GM19035 (cell line): ENCODE measurements around the gene TMEM269.
A peak's percentile ranks its signal among the peaks of the same experiment; 100 is the strongest.
"Not testable (repeated sequence)": the region's sequence is repeated elsewhere in the genome, so short reads cannot be mapped to it uniquely, and the experiment has no call there.

Source experiments
- ATAC-seq: cut with Tn5 transposase; IDR thresholded peaks from one replicate; pipeline ENCODE4 v1.9.1; 2021; ENCODE audit not compliant: unreplicated experiment

The TMEM269 gene

DNA sequence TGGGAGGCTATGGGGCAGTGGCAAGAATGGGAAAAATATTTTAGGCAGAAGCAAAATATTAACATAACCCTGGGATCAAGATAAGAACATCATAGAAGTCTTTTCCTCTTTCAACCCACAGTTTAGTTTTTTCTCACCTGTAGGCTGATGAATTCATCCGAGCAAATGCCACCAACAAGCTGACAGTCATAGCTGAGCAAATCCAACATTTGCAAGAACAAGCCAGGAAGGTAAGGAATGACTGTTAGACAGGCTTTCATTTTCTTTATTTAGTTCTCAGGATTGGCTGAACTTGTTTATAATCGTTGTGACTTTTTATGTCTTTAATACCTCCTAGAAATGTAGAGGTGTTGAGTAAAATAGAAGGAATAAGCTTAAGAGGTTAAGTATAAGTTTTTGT, 11.4 kb upstream of the TMEM269 start:
- no peak for ATAC-seq

DNA sequence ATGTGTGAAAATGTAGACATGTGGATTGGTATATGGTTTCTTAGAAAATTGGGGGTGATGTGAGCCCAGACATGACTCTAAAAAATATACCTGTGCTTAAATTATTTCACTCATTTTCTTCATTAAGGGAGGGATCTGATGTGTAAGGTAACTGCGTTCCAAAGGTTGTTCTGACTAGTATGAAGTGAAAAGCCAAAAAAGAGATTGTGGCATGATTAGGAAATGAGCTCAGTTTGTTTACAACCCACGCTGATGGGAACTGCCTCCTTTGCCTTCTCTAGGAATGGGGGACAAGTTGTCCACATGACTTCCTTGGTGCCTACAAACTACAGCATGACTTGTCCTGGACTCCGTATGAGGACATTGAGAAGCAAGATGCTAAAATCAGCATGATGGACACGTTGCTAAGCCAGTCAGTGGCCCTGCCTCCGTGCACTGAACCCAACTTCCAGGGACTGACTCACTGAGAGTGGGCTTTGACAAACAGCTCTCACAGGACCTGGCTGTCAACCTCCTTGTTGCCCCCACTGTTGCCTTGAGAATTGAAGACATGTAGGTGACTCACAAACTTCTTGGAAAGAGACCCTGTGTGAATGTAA, 9.8 kb upstream of the TMEM269 start:
- no peak for ATAC-seq

DNA sequence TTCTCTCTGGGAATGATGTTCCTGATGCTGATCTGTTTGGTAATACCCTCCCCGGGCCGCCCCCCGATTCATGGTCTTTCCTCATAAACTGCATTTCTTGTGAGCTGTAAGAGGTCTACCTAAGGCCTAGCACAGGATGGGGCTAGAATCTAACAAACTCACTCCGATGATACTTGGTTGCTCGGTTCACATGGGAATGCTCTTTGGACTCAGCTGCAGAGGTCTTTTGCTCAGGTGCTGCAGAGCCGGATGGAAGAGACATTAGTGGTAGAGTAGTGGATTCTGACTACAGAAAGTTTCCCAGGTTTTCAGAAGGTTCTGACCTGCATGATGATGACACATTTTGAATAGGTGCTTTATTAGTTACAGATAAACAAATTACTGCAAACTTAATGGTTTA, 8.3 kb upstream of the TMEM269 start:
- ATAC-seq = no peak

DNA sequence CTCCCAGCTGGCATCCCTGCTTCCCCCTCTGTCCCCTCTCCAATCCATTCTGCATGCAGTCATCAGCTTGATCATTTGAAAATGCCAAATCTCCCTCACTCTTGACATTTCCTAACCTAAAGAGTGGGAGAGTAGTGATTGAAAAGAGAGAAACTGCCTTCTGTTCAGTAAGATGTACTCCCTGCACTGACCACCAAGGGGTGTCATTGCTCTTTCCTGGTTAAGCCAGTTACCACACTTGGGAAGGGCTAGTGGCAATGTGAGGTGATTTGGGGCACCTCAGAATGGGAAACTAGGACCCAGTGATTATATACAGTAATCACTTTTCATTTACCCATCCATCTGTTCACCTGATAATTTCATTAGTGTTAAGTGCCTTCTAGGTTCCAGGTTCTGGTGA, 6.9 kb upstream of the TMEM269 start:
- ATAC-seq = no peak

DNA sequence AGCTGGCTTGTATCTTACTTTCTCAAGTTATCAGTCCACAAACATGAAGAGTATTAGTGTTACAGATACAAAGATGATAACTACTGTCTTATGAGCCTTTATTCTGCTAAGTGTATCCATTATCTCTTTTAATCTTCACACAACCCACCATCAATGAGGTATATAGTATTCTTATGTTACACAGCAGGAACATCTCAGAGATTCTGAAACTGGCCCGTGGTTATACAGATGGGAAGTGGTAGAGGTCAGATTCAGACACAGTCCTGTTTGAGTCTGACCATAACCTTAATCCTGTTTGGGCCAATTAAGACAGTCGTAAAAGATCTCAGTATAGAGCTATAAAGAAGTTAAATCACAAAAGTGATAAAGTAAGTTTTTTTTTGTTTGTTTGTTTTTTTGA, 5.1 kb upstream of the TMEM269 start:
- ATAC-seq = no peak

DNA sequence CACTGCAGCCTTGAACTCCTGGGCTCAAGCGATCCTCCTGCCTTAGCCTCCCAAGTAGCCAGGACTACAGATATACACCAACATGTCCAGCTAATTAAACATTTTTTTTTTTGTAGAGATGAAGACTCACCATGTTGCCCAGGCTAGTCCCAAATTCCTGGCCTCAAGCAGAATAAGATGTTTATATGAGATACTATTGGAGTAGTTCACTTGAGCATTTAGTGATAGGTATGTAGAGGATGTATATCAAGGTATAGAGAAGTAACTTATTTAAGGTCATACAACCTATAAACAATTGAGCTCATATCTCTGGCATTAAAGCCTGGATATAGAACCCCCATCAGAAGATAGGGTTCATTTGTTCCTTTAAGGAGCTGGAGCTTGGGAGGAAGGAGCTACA, 4.6 kb upstream of the TMEM269 start:
- ATAC-seq = no peak

DNA sequence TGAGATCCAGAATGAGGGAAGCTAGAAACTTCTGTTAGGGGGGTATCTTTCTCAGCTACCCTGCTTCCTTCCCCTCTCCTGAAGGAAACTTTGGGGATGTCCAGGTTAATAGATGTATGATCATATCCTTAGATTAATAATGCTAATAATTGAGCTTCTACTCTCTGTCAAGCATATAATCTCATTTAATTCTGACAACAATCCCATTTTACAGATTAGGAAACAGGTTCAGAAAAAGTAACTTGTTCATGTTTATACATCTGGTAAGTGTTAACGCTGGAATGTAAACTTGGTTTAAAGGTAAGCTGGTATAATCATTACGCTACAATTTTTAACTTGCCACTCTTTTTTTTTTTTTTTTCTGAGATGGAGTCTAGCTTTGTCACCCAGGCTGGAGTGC, 1.7 kb upstream of the TMEM269 start:
- no peak for ATAC-seq

DNA sequence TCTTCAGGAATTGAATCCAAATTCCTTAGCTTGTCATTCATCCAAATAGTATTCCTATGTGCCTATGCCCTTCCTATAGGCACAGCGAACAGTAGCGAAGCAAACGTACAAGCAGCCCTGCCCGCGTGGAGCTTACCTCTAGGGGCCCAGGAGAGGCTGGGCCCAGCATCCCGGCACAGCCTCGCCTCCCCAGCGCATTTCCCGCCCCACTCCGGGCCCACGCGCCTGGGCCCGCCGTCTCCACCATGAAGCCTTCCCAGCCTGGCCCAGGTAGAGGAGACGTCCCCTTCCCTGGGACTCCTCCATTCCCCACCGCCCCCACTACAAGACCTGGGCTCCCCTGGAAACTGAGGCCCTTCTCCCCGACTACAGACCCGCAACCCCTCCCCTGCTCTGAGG, 245 bp upstream of the TMEM269 start:
- no peak for ATAC-seq

DNA sequence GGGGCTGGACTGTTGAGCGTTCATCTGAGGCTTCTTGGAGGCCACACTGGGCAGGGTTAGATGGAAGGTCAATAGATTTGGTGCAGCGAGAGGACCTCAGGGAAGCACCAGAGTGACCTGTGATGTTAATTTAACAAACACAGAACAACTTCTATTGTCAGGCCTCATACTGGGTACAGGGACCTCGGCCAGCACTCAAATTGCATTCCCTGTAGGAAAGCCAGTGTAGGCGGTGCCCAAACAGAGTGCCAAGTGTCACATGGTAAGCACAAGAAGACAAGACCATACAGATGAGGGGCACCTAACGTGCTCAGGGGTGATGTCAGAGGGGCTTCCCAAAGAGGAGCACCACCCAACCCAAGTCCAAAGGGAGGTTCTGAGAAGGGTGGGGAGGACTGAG, 1.3 kb downstream of the TMEM269 start:
- no peak for ATAC-seq

DNA sequence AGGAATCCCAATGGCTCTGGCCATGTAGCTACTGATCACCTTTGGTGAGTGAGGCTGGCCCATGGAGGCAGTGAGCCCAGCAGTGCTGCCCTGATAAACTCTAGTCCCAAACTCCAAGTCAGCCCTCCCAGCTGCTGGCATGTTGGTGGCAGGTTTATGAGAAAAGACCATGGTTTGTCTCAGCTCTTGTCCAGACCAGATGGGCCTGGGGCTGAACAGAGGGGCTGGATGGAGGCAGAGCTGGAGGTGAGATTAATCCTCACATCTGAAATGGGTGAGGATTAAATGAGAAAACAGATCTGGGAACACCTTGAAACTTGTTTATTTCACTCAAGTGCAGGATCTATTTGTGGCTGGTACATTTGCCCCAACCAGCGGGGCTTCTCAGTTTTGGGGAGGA, 3.2 kb downstream of the TMEM269 start:
- no peak for ATAC-seq

DNA sequence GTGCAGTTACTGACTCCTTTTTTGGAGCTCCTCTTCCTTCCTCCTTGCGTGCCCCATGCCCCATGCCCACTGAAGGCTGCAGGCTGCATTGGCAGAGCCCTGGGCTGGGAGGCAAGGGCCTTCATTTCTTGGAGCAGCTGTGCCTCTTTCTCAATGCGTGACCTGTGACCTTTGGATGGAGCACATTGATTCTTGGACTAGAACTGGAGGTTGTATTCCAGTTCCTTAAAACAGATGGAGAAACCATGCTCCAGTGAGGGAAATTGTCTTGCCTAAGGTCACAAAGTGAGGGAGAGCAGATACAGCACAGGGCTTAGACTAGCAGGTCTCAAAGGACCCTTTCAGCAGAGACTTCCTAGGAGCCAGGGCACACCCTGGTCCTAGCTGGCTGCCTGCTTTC, 9.0 kb downstream of the TMEM269 start:
- ATAC-seq = no peak

DNA sequence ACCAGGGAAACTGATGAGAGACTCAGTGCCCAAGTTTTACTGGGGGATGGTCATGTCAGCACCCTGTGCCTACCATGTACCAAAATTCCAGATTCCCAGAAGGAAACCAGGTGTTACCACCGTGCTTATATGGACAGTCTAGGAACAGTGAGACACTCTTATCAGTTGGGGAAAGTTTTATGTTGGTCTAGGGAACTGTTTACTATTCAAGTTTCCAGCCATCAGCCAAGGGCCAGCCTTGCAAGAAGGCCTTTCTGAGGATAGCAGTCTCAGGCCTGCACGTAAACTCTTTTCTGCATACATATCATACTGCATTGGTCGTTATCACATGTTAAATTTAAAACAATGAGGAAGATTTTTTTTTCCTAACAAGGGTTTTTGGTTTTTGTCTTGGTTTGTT, 12.6 kb downstream of the TMEM269 start:
- no peak for ATAC-seq

DNA sequence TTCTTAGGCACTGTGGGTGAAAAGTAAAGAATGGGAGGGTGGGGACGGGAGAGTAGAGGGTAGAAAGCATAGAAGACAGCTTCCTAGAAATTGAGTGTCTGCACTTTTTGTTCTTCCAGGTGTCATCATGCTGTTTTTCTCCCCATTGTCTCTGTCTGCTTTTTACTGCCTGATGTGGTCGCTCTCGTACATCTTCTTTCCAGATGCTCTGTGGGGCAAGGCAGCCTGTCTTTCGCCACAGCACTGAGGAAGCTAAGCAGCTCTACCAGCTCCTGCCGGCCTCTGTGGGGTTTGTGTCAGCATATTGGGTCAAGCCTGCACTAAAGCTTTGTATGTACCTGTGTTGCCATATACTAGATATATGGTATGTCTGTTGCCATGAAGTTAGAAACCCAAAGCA, 13.2 kb downstream of the TMEM269 start:
- ATAC-seq = no peak

DNA sequence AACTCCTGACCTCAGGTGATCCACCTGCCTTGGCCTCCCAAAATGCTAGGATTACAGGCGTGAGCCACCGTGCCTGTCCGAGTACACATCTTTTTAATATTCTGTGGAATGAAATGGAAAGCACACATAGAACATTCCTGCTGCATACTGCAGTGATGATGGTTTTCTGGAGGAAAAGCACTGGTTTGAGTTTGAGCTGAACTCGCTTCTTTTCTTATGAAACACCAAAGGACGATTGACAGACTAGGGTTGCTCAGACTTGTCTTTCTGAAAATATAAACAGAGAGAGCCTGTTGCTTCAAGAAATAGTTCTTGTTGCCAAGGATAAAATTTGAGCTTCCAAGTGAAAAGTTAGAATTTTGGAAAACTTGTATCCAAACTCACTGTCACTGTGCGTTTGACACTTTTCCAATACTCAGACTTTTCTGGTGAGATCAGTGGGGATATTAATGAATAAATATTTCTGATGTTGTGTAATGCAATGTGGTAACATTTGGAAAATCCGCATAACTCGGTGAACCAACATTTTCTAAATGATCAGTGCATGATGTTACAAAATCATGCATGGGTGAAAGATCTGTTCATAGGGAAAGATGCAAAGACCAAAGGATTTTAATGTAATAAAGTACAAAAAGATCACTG, 17.2 kb downstream of the TMEM269 start:
- no peak for ATAC-seq

DNA sequence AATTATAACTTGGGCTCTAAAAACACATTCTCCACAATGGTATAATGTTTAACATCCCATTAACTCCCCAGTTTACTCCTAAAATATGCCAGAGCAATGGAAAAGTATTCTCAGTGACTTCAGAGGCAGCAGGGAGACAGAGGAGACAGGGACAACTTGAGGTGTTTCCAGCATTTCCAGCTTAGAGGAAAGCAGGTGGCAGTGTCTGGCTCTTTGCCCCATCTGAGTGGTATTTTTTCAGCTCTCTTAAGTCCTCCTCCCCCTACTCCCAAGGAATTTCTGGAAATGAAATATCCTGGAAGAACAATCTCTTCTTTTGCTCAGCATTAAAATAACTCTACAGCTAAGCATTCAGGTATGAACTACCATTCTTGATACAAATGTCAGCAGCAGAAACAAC, 21.4 kb downstream of the TMEM269 start:
- ATAC-seq = no peak

DNA sequence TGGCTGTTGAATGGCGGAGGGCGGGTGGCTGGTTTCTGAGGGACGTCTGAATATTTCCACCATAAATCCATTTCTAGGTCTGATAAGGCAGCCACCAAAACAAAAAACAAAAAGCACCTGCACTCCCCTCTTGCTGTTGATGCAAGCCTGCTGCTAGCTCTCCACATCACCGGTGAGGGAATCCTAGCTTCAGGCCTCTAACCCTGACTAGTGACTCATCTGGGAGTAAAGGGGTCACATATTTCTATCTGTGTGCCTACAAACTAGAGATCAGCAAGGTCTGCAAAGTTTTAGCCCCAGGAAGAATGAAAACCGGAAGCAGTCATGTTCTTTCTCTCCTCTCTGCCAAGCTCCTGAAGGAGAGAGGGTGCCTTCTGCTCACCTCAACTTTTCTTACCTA, 21.8 kb downstream of the TMEM269 start:
- ATAC-seq = no peak

DNA sequence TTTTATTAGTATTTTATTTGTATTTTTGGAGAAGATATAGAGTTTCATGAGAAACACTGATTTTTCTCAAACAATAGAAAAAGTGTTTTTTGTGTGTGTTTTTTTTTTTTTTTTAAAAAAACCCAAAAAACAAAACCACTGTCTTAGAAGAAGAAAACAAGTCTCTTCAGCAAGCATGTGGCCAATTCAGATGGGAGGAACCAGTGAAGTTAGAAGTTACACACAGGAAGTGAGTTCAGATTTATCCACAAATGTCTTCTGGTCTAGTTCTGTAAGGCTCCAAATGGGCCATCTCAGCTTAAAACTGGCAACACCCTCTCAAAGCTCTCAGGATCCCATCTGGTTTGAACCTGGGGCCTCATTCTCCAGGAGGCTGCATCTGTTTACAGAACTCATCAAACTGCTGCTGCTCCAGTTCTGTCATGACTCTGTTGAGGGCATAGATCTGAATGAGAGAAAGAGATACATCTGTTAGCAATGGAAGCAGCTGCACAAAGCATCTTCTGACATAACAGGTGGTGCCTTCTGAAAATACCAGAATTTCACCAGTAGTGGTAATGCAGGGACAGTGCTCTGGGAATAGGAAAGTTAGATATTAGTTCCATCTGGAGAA, 22.4 kb downstream of the TMEM269 start:
- no peak for ATAC-seq

DNA sequence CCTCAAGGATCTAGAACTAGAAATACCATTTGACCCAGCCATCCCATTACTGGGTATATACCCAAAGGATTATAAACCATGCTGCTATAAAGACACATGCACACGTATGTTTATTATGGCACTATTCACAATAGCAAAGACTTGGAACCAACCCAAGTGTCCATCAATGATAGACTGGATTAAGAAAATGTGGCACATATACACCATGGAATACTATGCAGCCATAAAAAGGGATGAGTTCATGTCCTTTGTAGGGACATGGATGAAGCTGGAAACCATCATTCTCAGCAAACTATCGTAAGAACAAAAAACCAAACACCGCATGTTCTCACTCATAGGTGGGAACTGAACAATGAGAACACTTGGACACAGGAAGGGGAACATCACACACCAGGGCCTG, 30.0 kb downstream of the TMEM269 start:
- ATAC-seq = not testable (repeated sequence)

DNA sequence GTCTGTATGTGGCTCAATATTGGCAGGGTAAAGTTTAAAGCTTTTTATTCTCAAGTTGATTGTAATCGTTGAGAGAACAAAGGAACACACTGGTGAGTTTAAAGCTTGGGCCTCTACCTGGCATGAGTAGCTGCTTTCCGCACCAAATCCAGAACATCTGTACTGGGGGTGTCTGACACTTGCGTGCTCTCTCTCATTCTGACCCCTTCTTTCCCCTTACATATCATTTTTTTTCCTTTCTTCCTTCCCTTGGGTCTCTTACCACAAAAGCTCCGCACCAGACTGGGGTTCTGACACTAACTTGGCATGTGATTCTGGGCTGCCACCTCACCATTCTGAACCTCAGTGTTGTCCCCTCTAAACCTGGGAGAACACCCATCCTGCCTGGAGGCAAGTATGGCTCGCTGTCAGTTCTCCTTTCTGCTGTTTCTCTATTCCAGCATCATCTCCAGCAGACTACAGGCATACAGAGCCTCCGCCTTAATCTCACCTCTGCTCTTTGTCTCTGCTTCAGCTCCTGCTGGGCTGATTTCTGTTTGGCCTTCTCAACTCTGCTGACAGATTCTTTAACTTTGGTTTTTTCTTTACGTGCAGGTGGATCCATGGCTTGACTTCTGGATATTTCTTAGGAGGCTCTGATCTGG, 31.3 kb downstream of the TMEM269 start:
- ATAC-seq = no peak

DNA sequence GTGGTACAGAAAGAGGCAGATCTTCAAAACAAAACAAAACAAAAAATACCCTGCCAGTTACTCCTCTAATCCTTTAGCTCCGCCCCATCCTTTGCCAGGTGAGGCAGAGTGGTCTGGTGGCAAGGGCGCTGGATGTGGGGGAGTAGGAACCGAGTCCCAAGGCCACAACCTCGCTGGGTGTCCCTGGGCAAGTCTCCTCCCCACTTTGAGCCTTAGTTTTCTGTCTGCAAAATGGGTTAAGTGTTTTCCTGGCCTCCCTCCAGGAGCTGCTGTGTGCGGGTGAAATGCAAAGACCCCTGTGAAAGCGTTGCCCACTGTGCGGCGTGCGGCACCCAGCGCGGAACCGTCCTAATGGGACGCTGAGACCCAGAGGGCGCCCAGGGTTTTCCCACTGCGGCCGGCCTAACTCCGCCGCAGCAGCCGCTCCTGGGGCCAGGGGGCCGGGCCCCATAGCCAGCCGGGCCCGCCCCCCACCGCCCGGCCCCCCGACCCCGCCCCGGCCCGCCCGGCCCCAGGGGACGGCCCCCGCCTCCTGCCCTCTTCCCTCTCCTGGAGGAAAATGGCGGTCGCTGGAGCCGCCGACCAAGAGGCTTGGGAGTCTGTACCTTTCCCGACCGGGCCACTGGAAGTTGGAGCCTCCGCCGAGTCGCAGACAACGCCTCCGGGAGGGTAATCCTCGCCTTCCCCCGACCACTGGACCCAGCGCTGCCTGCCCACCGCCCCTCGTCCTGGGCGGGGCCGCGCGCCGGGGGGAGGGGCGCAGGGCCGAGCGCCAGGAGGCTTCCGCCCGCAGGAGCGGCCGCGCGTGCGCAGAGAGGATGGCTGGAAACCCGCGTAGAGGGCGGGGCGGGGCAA, 32.0 kb downstream of the TMEM269 start, which contains the start of the genes ERMAP and SVBP:
ERMAP (plus strand) TSS at position 538 of the 855 bp plus-strand sequence. CDS start 13,327 bp downstream, outside the sequence.
SVBP (minus strand) TSS at position 813 of the 855 bp plus-strand sequence. CDS start 853 bp downstream, outside the sequence.
- ATAC-seq = peak; percentile 81

DNA sequence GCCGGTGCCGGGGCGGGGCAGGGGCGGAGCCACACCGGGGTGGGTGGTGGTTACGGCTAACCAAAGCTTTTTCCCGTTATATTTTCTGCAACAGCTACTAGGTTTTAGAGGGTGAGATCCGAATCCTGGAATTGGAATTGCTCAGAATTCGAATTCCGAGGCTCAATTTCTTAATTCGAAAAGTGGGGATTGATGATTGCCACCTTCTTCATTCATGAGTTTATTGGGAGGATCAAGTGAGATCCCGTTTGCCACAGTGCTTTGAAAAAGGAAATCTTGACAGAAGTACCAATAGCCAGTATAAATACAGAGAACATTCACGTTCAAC, 32.6 kb downstream of the TMEM269 start:
- ATAC-seq = no peak
